ENCODE results near the gene DET1. TPM values are rescaled to one million over a fixed set of nuclear protein-coding genes. Genes with fewer than 3 reads are reported as not detected.
A peak's percentile ranks its signal among the peaks of the same experiment; 100 is the strongest.
"Not testable (repeated sequence)": the region's sequence is repeated elsewhere in the genome, so short reads cannot be mapped to it uniquely, and the experiment has no call there.

Gene DET1
- total RNA-seq, 1 experiment from 2014 or later = 6.1 TPM

DNA sequence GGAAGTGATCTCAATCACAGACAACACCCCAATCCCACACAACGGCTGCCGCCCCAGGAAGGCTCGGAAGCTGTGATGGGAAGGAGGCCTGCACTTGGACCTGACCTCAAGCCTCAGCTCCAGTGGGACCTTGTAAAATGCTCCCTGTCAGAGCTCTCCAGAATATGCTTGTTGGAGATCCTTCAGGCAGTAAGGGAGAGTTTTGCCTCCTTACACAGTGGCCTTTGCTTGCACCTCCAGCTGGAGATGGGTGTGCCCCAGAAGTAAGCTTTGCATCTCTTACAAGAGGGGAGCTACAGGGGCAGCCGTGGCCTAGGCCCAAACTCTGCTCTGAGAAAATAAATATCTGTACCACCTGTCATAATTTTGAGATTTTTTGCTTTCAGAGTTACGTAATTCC, 68.6 kb downstream of the DET1 start (continued):
- TF ChIP-seq ATF6 (CRISPR knock-in tag; IDR thresholded peaks at IDR 0.05) (no peak), E2F4 (CRISPR knock-in tag; IDR thresholded peaks at IDR 0.05; ENCODE audit: borderline replicate concordance, low read depth) (no peak), ETV6 (CRISPR knock-in tag; IDR thresholded peaks at IDR 0.05) (no peak), PRRX2 (CRISPR knock-in tag; IDR thresholded peaks at IDR 0.05) (no peak)

DNA sequence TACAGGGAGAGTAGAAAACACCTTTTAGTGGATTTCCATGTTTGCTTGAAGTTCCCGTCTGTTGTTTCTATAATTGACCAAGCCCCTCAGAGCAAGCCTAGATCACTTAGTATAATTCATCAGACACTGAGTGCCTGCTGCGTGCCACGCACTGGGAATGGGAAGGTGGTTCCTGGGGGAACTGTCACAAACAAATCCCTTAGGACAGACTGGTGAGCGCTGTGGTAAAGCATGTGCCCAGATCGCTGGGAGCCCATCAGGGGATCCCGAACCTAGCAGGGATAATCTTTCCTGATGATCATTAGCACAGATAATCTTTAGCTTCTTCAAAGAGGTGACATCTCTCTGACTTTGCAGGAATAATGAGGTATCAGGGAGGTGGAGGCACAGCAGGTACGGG, 69.4 kb downstream of the DET1 start:
- DNase-seq (ENCODE audit: low spot score) (no peak), ATAC-seq (no peak)
- peaks cover 4% of the 10 kb centered on the region; the same call in 1 of the 2 replicates for H3K4me1 Mint-ChIP-seq
- POLR2A ChIA-PET = no interaction called here
- TF ChIP-seq CBFB (CRISPR knock-in tag; IDR thresholded peaks at IDR 0.05; ENCODE audit: low read depth) (no peak), ZNF423 (CRISPR knock-in tag; IDR thresholded peaks at IDR 0.05) (no peak), EMX1 (CRISPR knock-in tag; IDR thresholded peaks at IDR 0.05) (no peak), ELF4 (CRISPR knock-in tag; IDR thresholded peaks at IDR 0.05; ENCODE audit: low read depth) (no peak)
- peaks cover 15% of the 10 kb centered on the region for H3K36me3 Mint-ChIP-seq
- H3K27me3 Mint-ChIP-seq (ENCODE audit: low read depth) = no peaks in the 10 kb centered on the region; the same call in 1 of the 2 replicates
- CTCF ChIA-PET = interaction anchor here (1.0 to 3.4 kb wide), 6 partner anchors 10 to 181 kb away, joined by 3 to 18 read pairs (median 5); partner anchors contain the start of genes ISG20, MRPL46 and MRPS11
- H3K27ac Mint-ChIP-seq = no peak overlapping the region
- H3K4me3 Mint-ChIP-seq = no peak overlapping the region
- no peaks in the 10 kb centered on the region for H3K9me3 Mint-ChIP-seq

DNA sequence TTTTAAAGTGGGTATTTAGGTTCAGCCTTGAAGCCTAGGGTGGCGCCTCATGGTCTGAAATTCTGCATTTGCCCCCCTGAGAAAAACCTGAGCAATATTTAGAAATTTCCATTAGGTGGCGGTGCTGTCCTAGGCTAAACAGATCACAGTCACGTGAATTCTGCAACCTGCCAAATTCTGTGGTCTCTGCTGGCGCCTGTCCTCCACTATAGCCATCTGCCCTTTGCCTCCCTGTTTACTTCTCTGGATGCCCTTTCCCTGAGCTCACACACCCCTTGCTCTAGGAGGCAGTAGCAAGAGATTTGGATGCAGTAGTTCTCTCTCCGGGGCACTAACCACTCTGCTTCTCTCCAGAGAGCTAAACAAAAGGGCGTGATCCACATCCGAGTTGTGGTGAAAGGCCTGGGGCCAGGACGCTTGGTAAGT, 69.8 kb downstream of the DET1 start:
- POLR2A ChIA-PET = no interaction called here
- Mint-ChIP-seq H3K4me1 (peaks cover 3% of the 10 kb centered on the region; the same call in 1 of the 2 replicates), H3K9me3 (no peaks in the 10 kb centered on the region), H3K4me3 (no peak overlapping the region), H3K27ac (no peak overlapping the region), H3K36me3 (peaks cover 19% of the 10 kb centered on the region), H3K27me3 (ENCODE audit: low read depth) (no peaks in the 10 kb centered on the region)
- TF ChIP-seq, protein P1, sequence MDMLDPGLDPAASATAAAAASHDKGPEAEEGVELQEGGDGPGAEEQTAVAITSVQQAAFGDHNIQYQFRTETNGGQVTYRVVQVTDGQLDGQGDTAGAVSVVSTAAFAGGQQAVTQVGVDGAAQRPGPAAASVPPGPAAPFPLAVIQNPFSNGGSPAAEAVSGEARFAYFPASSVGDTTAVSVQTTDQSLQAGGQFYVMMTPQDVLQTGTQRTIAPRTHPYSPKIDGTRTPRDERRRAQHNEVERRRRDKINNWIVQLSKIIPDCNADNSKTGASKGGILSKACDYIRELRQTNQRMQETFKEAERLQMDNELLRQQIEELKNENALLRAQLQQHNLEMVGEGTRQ (CRISPR knock-in tag; IDR thresholded peaks at IDR 0.05) = peak; percentile 73
- TF ChIP-seq GABPB1 (CRISPR knock-in tag; IDR thresholded peaks at IDR 0.05) (no peak), USF1 (CRISPR knock-in tag; IDR thresholded peaks at IDR 0.05) (peak; percentile 69; the same call in 1 of the 2 replicates)
- CTCF ChIA-PET = interaction anchor here (1.0 to 3.4 kb wide), 5 partner anchors 9 to 162 kb away, joined by 3 to 18 read pairs (median 6); partner anchors contain the start of genes ISG20, MRPL46 and MRPS11
- ATAC-seq = peak; percentile 85
- DNase-seq (ENCODE audit: low spot score) = peak; percentile 38

DNA sequence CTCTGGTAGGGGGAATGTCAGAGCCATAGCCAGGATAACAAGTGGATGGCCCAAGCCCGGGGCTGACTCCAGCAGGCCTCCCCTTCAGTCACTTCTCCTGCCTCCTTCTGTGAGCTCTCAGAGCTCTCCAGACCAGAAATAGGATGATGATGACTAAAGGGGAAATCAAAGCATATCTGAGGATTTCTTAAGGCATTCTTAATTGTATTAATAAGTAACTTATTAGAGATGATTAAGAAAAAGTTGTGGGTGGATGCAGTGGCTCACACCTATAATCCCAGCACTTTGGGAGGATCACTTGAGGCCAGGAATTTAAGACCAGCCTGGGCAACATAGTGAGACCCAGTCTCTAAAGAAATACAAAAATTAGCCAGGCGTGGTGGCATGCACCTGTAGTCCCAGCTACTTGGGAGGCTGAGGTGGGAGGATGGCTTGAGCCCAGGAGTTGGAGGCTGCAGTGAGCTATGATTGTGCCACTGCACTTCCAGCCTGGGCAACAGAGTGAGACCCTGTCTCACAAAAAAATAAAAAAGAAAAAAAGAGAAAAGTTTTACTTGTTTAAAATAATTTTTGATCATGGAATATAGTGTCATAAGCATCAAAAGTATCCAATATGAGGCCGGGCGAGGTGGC, 72.7 kb downstream of the DET1 start:
- 0 out of 2 replicates have a peak, but pooled peaks have one; percentile 56 for TF ChIP-seq ZNF121 (CRISPR knock-in tag; IDR thresholded peaks at IDR 0.05)
- H3K4me1 Mint-ChIP-seq = not testable (repeated sequence)

GRCh38 chr15:88472225-88472624, 74.3 kb downstream of the DET1 start:
- H3K36me3 Mint-ChIP-seq = peaks cover 12% of the 10 kb centered on the region
- POLR2A ChIA-PET = no interaction called here
- peaks cover 8% of the 10 kb centered on the region for H3K4me1 Mint-ChIP-seq
- no peak overlapping the region for H3K27ac Mint-ChIP-seq
- H3K27me3 Mint-ChIP-seq (ENCODE audit: low read depth) = no peaks in the 10 kb centered on the region
- no peak for TF ChIP-seq E2F4 (CRISPR knock-in tag; IDR thresholded peaks at IDR 0.05; ENCODE audit: borderline replicate concordance, low read depth)
- no peak for TF ChIP-seq IRF2 (CRISPR knock-in tag; IDR thresholded peaks at IDR 0.05; ENCODE audit: borderline replicate concordance, low read depth)
- no peak for TF ChIP-seq ZNF232 (CRISPR knock-in tag; IDR thresholded peaks at IDR 0.05)
- no peak for DNase-seq (ENCODE audit: low spot score)
- no peak for ATAC-seq
- H3K9me3 Mint-ChIP-seq = no peaks in the 10 kb centered on the region
- CTCF ChIA-PET = interaction anchor here (0.6 kb wide), 1 partner anchor 22 kb away, joined by 4 read pairs; no protein-coding TSS in a partner anchor
- H3K4me3 Mint-ChIP-seq = no peak overlapping the region

More for the DNA sequence above, 72.7 kb downstream of the DET1 start:
- ATAC-seq; H3K27ac Mint-ChIP-seq; H3K27me3 Mint-ChIP-seq (ENCODE audit: low read depth); POLR2A ChIA-PET; H3K4me3 Mint-ChIP-seq; DNase-seq (ENCODE audit: low spot score); CTCF ChIA-PET; H3K9me3 Mint-ChIP-seq: not testable (repeated sequence)
- peaks cover 19% of the 10 kb centered on the region for H3K36me3 Mint-ChIP-seq
